Skeletal muscle cell (primary cell): ENCODE data around the gene AGXT2.
"Not testable (repeated sequence)": the region's sequence is repeated elsewhere in the genome, so short reads cannot be mapped to it uniquely, and the experiment has no call there.

Experiments used
- DNase-seq: peaks from one replicate; pipeline ENCODE4 v3.0.0-alpha.2; 2010; ENCODE audit warnings: low read depth
- H3K4me3 ChIP-seq: 2 replicates; pipeline ENCODE4 v1.5.1; 2011; ENCODE audit warnings: low read depth, mild to moderate bottlenecking, control low read depth, low read length, moderate library complexity

AGXT2 gene

GRCh38 chr5:35058374-35058788 lies 10.6 kb upstream of the AGXT2 start:
- DNase-seq: no peak
- no peak overlapping the region for H3K4me3 ChIP-seq

GRCh38 chr5:35056686-35057085 lies 8.9 kb upstream of the AGXT2 start:
- H3K4me3 ChIP-seq: no peak overlapping the region
- DNase-seq: no peak

GRCh38 chr5:35052838-35053237 lies 5.1 kb upstream of the AGXT2 start:
- no peak for DNase-seq
- no peak overlapping the region for H3K4me3 ChIP-seq

GRCh38 chr5:35050541-35051126 lies 2.9 kb upstream of the AGXT2 start:
- no peak for DNase-seq
- H3K4me3 ChIP-seq: no peak overlapping the region

GRCh38 chr5:35048910-35049309 lies 1.2 kb upstream of the AGXT2 start:
- DNase-seq: no peak
- H3K4me3 ChIP-seq: no peak overlapping the region

GRCh38 chr5:35046774-35047173 lies 975 bp downstream of the AGXT2 start:
- no peak overlapping the region for H3K4me3 ChIP-seq
- peak; percentile 98 for DNase-seq

- H3K4me3 ChIP-seq: no peak overlapping the region
- DNase-seq: no peak
These were observed 2.5 kb downstream of the AGXT2 start for GRCh38 chr5:35045280-35045679.

- DNase-seq: no peak
- H3K4me3 ChIP-seq: no peak overlapping the region
These were observed 3.1 kb downstream of the AGXT2 start for GRCh38 chr5:35044649-35045048.

GRCh38 chr5:35042781-35043180 lies 5.0 kb downstream of the AGXT2 start:
- H3K4me3 ChIP-seq: no peak overlapping the region
- no peak for DNase-seq

- no peak for DNase-seq
- H3K4me3 ChIP-seq: no peak overlapping the region
These were observed 6.5 kb downstream of the AGXT2 start for GRCh38 chr5:35041261-35041660.

GRCh38 chr5:35038891-35039290 lies 8.9 kb downstream of the AGXT2 start:
- no peak overlapping the region for H3K4me3 ChIP-seq

GRCh38 chr5:35036536-35036935 lies 11.2 kb downstream of the AGXT2 start:
- DNase-seq: no peak
- no peak overlapping the region for H3K4me3 ChIP-seq

More at GRCh38 chr5:35038891-35039290, 8.9 kb downstream of the AGXT2 start:
- DNase-seq: no peak

- DNase-seq, H3K4me3 ChIP-seq: not testable (repeated sequence)
These were observed 11.8 kb downstream of the AGXT2 start for GRCh38 chr5:35035929-35036328.

- DNase-seq: peak; percentile 38
- no peak overlapping the region for H3K4me3 ChIP-seq
These were observed 12.5 kb downstream of the AGXT2 start for GRCh38 chr5:35035271-35035670.

GRCh38 chr5:35032356-35032755 lies 15.4 kb downstream of the AGXT2 start:
- DNase-seq: no peak
- no peak overlapping the region for H3K4me3 ChIP-seq

- DNase-seq: no peak
- H3K4me3 ChIP-seq: no peak overlapping the region
These were observed 16.5 kb downstream of the AGXT2 start for GRCh38 chr5:35031276-35031675.

GRCh38 chr5:35030426-35031100 lies 17.2 kb downstream of the AGXT2 start:
- no peak overlapping the region for H3K4me3 ChIP-seq
- no peak for DNase-seq

- DNase-seq: peak; percentile 90
- no peak overlapping the region for H3K4me3 ChIP-seq
These were observed 18.4 kb downstream of the AGXT2 start for GRCh38 chr5:35029333-35029732.

- no peak overlapping the region for H3K4me3 ChIP-seq
- DNase-seq: no peak
These were observed 20.8 kb downstream of the AGXT2 start for GRCh38 chr5:35026941-35027340.

GRCh38 chr5:35026280-35026840 lies 21.4 kb downstream of the AGXT2 start:
- DNase-seq: no peak
- no peak overlapping the region for H3K4me3 ChIP-seq

- no peak for DNase-seq
- no peak overlapping the region for H3K4me3 ChIP-seq
These were observed 22.7 kb downstream of the AGXT2 start for GRCh38 chr5:35024911-35025510.
